HG03439 (cell line): ENCODE results near the gene ZBTB37.
A peak's percentile ranks its signal among the peaks of the same experiment; 100 is the strongest.
"Not testable (repeated sequence)": the region's sequence is repeated elsewhere in the genome, so short reads cannot be mapped to it uniquely, and the experiment has no call there.

Experiments used
- ATAC-seq: cut with Tn5 transposase; IDR thresholded peaks from one replicate; pipeline ENCODE4 v1.9.1; 2021; ENCODE audit warnings: mild to moderate bottlenecking, moderate library complexity; ENCODE audit not compliant: unreplicated experiment

ZBTB37 gene

GRCh38 chr1:173864179-173864867 lies 3.9 kb upstream of the ZBTB37 start:
- no peak for ATAC-seq

- no peak for ATAC-seq
Measured at GRCh38 chr1:173865468-173866164, 2.6 kb upstream of the ZBTB37 start.

- no peak for ATAC-seq
Measured at GRCh38 chr1:173866413-173867115, 1.6 kb upstream of the ZBTB37 start.

DNA sequence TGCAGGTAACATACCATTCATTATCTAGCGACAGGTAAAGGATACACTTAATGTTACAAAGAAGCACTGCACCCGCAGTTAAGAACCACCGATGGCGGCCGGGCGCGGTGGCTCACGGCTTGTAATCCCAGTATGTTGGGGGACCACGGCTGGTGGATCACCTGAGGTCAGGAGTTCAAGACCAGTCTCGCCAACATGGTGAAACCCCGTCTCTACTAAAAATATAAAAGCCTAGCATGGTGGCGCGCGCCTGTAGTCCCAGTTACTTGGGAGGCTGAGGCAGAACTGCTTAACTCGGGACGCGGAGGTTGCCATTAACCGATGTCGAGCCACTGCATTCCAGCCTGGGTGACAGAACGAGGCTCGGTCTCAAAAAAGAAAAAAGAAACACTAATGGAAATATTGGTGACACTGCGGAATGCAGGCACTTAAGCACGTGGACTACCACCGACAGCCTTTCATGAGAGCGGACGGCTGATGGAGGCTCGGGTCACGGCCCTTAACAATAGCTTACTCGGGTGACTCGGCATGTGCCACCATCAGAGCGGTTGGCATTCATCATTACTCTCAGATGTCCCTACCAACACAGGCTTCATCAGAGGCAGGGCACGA lies 933 bp upstream of the ZBTB37 start:
- ATAC-seq = no peak

DNA sequence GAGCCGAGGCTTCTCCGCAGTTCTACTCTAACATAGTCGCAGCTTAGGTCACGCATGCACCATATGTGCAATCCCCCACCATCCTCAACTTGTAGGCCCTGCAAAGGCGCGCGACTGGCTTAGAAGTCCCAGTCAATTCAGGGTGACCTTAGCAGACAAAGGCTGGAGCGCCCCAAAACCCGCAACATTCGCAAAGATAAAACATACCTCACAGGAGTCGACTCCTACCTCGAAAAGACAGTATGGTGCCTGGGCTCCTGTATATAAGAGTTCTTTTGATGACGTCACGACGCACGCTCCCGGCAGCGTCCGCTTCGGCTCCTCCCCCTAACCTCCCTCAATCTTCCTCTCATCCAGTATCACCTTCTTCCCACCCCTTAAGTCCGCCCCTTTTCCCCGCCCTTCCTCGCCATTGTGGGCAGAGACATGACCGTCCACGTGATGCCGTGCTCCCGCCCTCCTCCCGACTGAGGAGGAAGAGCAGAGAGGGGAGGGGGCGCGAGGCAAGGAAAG lies 371 bp upstream of the ZBTB37 start, which contains the start of gene GAS5:
Gene GAS5 (minus strand): TSS at position 237 of the 513 bp plus-strand sequence.
- peak; percentile 70 for ATAC-seq

- ATAC-seq = no peak
Measured at GRCh38 chr1:173869021-173869359, 810 bp downstream of the ZBTB37 start.

- no peak for ATAC-seq
Measured at GRCh38 chr1:173870252-173871075, 2.3 kb downstream of the ZBTB37 start.

- no peak for ATAC-seq
Measured at GRCh38 chr1:173871091-173871490, 2.9 kb downstream of the ZBTB37 start.

GRCh38 chr1:173871500-173871899 lies 3.3 kb downstream of the ZBTB37 start:
- ATAC-seq = no peak

GRCh38 chr1:173876732-173877131 lies 8.6 kb downstream of the ZBTB37 start:
- ATAC-seq = no peak

GRCh38 chr1:173878251-173878650 lies 10.1 kb downstream of the ZBTB37 start:
- ATAC-seq = no peak

GRCh38 chr1:173881117-173881516 lies 12.9 kb downstream of the ZBTB37 start:
- ATAC-seq = not testable (repeated sequence)

GRCh38 chr1:173884701-173885100 lies 16.5 kb downstream of the ZBTB37 start:
- ATAC-seq = no peak

- no peak for ATAC-seq
Measured at GRCh38 chr1:173886746-173887611, 18.8 kb downstream of the ZBTB37 start.

DNA sequence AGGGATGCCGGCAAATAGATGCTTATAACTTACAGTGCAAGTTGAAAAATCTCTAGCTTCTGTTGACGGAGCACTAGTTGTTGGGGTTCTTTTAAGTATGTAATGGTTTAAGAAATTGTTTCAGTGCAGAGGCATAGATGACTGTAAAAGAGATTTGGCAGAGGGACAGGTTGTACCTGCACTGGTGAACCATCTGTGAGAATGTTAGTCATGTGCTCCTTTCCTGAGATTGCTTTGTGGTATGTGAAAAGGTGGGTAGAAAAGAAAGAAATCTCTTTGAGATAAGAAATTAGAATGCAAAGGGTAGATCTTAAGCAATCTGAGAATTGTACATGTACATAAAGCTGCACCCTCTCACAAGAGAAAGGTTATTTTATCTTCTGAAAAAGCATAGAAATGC lies 19.4 kb downstream of the ZBTB37 start:
- no peak for ATAC-seq

DNA sequence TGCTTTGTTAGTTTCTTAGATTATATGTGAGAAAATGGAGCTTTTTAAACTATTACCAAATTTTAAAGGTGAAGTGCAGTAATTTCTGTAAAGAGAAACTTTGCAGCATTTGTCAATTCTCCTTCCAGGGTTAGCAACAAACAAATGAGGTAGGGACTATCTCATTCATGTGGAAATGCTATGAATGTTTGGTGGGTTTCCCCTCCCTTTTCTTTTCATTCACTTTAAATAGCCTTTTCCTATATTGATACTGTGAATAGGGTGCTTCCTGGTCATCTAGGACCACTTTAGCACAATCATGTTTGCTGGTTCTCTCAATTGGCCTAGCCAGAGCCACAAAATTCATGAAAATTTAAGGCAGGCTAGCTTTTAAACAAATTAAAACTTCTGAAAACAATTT lies 20.6 kb downstream of the ZBTB37 start:
- no peak for ATAC-seq

DNA sequence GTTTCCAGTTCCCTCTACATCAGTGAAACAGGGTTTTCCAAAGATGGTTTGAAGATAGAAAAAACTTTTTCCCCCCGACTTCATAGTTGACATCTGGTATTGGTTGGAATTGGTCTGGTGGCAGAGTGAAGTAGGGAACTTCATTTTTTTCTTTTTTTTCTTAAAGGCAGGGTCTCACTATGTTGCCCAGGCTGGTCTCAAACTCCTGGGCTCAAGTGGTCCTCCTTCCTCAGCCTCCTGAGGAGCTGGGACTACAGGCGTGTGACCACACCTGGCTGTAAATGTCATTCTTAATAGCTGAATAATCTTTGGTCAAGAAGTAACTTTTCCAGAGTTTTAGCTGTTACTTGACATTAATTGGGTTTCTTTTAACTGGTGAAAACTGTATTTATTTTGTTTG lies 21.7 kb downstream of the ZBTB37 start:
- no peak for ATAC-seq

DNA sequence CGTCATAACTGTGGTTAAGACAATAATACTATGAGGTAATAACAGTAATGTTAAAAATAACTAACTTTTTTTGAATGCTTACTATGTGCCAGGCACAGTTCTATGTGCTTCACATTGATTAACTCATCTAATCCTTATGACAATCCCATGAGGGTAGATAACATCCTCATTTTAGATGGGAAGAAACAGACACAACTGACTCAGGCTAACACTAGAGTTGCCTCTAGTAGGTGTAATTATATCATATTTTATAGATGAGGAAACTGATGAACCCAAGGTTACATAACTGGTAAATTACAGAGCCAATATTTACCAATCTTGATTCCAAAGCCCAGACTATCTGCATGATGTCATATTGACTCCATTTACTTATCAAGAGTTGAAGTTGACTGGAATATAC lies 25.4 kb downstream of the ZBTB37 start:
- ATAC-seq = no peak

DNA sequence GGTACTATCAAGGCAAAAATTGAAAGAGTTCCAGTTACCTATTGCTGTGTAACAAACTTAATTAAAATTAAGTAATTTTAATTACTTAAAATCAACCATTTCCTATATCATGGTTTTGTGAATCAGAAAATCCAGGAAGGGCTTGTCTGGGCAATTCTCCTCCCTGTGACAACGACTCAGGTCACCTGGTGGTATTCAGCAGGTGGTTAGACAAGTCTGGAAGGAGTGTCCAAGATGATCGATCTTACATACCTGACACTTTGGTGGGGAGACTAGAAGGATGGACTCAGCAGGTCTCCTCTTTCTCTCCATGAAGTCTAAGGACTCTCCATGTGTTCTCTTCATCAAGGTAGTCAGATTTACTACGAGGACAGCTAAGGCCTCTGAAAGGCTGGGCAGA lies 26.0 kb downstream of the ZBTB37 start:
- no peak for ATAC-seq

DNA sequence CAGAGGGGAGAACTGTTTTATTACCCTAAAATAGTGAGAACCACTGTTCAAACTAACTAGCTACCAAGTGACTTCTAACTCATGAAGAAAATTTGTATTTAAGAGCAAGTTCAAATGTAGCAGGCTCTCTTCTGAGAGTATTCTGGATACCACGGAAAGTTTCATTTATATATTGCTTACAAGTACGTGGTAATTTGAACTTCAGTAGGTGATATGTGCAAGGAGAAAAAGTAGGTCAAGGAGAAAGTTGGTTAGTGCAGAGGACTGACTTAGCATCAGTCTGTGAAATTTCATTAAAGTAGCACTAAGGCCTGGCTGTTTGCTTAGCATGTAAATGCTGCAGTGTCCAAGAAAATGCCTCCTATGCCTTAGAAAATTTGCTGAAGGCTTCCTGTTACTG lies 32.2 kb downstream of the ZBTB37 start:
- ATAC-seq = no peak
